Liver (tissue), 9 donors: Measurements from ENCODE around the gene SYT8. TPM values are rescaled to one million over a fixed set of nuclear protein-coding genes. Genes with fewer than 3 reads are reported as not detected.

Experiments used
- DNase-seq: peaks from one replicate; pipeline ENCODE4 v3.0.0-alpha.2; 2017; ENCODE audit warnings: low spot score
- H3K27ac ChIP-seq, 2 donors: one replicate each; pipeline ENCODE4 v1.7.0; 2013; ENCODE audit warnings: inconsistent platforms in 2 of 2, low read length in 2 of 2, control low read depth in 1 of 2, low read depth in 1 of 2, mild to moderate bottlenecking in 1 of 2
- H3K27me3 ChIP-seq, 4 donors: one replicate each; pipeline versions ENCODE4 v1.6.1 to v1.7.0; 2013; ENCODE audit warnings: low read length in 3 of 4, inconsistent platforms in 1 of 4, mild to moderate bottlenecking in 1 of 4, moderate library complexity in 1 of 4; ENCODE audit not compliant: control insufficient read depth in 4 of 4, insufficient read depth in 4 of 4
- H3K36me3 ChIP-seq, 4 donors: one replicate each; pipeline versions ENCODE4 v1.6.1 to v1.7.0; 2013; ENCODE audit warnings: low read length in 3 of 4, mild to moderate bottlenecking in 3 of 4, low read depth in 1 of 4, moderate library complexity in 1 of 4; ENCODE audit not compliant: control insufficient read depth in 4 of 4, insufficient read depth in 3 of 4
- H3K4me1 ChIP-seq, 4 donors: one replicate each; pipeline versions ENCODE4 v1.6.1 to v1.7.0; 2013; ENCODE audit warnings: low read length in 3 of 4, mild to moderate bottlenecking in 3 of 4, moderate library complexity in 1 of 4; ENCODE audit not compliant: control insufficient read depth in 4 of 4, insufficient read depth in 4 of 4
- H3K4me3 ChIP-seq, 3 donors: one replicate each; pipeline versions ENCODE4 v1.6.1 to v1.7.0; 2013; ENCODE audit warnings: low read length in 3 of 3, control low read depth in 1 of 3, low read depth in 1 of 3, mild to moderate bottlenecking in 1 of 3
- H3K9ac ChIP-seq, 2 donors: one replicate each; pipeline ENCODE4 v1.7.0; 2013; ENCODE audit warnings: low read length in 2 of 2, mild to moderate bottlenecking in 2 of 2, moderate library complexity in 2 of 2, control low read depth in 1 of 2, low read depth in 1 of 2
- H3K9me3 ChIP-seq, 4 donors: one replicate each; pipeline versions ENCODE4 v1.6.1 to v1.7.0; 2013; ENCODE audit warnings: low read length in 3 of 4; ENCODE audit not compliant: control insufficient read depth in 4 of 4
- EGR1 ChIP-seq, 2 donors: IDR thresholded peaks; 2 replicates each; pipeline ENCODE4 v1.6.1; 2016 to 2018; ENCODE audit warnings: antibody characterized with exemption in 2 of 2, low read depth in 2 of 2
- FOXA1 ChIP-seq: IDR thresholded peaks from 2 replicates; pipeline ENCODE4 v1.6.1; 2016; ENCODE audit warnings: antibody characterized with exemption
- HNF4A ChIP-seq, 2 donors: conservative IDR thresholded peaks; 2 replicates each; pipeline ENCODE4 v1.6.1; 2016; ENCODE audit warnings: antibody characterized with exemption in 2 of 2, mild to moderate bottlenecking in 2 of 2
- RXRA ChIP-seq, 2 donors: IDR thresholded peaks; 2 replicates each; pipeline ENCODE4 v1.6.1; 2017 to 2018; ENCODE audit warnings: antibody characterized with exemption in 2 of 2, mild to moderate bottlenecking in 1 of 2
- SP1 ChIP-seq: IDR thresholded peaks from 2 replicates; pipeline ENCODE4 v1.6.1; 2018; ENCODE audit warnings: antibody characterized with exemption, mild to moderate bottlenecking
- TAF1 ChIP-seq: conservative IDR thresholded peaks from 2 replicates; pipeline ENCODE4 v1.6.1; 2016; ENCODE audit warnings: antibody characterized with exemption, mild to moderate bottlenecking
- YY1 ChIP-seq: IDR thresholded peaks from 2 replicates; pipeline ENCODE4 v1.6.1; 2016; ENCODE audit warnings: antibody characterized with exemption, mild to moderate bottlenecking
- WGBS: extraction: QIAGEN DNeasy Blood & Tissue Kit; methylation state at CpG from one replicate; pipeline ENCODE4 v1.1.7; 2013; 5-methylcytosine and 5-hydroxymethylcytosine counted together
- polyA plus RNA-seq, 2 donors: library from polyadenylated mRNA; stranded (reverse) in 1 of 2; unstranded in 1 of 2; fragments of 200-250 nt in 1 of 2; fragments of >200 nt in 1 of 2; fragmentation: Nextera tagmentation in 1 of 2; extraction: Ambion mirVana in 1 of 2; gene quantifications; one replicate each; pipeline versions ENCODE4 v1.2.1 to v1.2.3, GENCODE V29; 2013 to 2015
- total RNA-seq, 2 donors: library from RNA; depleted of rRNA; stranded (reverse); fragments of >200 nt; gene quantifications; one replicate each; pipeline ENCODE4 v1.2.3, GENCODE V29; 2014
- TF ChIP-seq, protein P1 (sequence below): fragments of 150-350 bp; IDR thresholded peaks from 2 replicates; pipeline ENCODE4 v1.5.1; 2017; ENCODE audit warnings: improper control_type of control experiment, low read depth, low read length; ENCODE audit not compliant: missing input control
- TF ChIP-seq, protein P2 (sequence below): IDR thresholded peaks from 2 replicates; pipeline ENCODE4 v1.6.1; 2016; ENCODE audit warnings: antibody characterized with exemption
- TF ChIP-seq, protein P3 (sequence below): IDR thresholded peaks from 2 replicates; pipeline ENCODE4 v1.6.1; 2016; ENCODE audit warnings: antibody characterized with exemption, mild to moderate bottlenecking
- TF ChIP-seq, protein P4 (sequence below): IDR thresholded peaks from 2 replicates; pipeline ENCODE4 v1.6.1; 2016; ENCODE audit warnings: antibody characterized with exemption
- TF ChIP-seq, protein P5 (sequence below): IDR thresholded peaks from 2 replicates; pipeline ENCODE4 v1.6.1; 2016; ENCODE audit warnings: antibody characterized with exemption
- donor health status: healthy.
- donor health status: healthy.
- donor health status: healthy.
- donor health status: healthy.
- donor health status: healthy.

SYT8 gene
- total and polyA plus RNA-seq, 4 donors: 0.17 to 0.99 (median 0.35) TPM

DNA sequence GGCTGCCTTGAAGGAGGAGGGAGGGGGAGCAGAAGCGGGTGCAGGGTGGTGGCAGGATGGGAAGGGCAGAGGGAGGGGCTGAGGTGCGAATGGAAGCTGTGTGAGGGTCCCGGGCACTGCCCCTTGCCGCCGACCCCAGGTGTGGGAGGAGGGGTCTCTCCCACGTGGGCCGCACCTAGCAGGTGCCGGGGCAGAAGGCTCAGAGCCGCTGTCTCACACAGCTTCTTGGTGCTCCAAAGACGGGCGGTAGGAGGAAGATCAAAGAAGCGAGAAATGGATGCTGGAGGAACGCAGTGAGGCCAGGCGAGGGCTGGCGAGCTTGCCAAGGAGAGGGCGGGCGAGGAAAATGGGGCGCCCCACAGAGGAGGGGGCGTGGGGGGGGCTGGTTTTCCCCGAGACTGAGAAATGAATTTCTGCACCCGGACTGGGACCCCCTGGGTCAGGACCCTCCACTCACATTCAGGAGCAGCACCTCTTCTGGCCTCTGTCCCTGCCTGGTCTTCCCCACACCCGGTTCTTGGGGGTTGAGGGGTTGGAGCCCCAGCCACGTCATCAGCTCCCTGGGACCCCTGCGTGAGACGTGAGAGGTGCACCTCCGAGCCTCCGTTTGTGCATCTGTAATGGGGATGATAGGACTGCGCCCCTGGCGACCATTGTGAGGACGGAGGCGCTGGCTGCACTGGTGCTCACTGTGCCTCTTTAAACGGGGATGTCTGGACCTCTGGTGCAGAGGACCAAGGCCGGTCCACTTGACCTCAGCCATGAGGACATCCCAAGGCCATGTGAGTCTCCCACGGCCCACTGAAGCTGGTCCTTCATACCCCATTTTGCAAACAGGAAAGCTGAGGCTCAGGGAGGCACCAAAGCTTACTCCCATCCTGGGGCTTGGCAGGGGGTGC, 34.9 kb downstream of the SYT8 start:
- Histone ChIP-seq H3K27ac (no peak overlapping the region), H3K9ac (no peak overlapping the region)
- DNase-seq: no peak

DNA sequence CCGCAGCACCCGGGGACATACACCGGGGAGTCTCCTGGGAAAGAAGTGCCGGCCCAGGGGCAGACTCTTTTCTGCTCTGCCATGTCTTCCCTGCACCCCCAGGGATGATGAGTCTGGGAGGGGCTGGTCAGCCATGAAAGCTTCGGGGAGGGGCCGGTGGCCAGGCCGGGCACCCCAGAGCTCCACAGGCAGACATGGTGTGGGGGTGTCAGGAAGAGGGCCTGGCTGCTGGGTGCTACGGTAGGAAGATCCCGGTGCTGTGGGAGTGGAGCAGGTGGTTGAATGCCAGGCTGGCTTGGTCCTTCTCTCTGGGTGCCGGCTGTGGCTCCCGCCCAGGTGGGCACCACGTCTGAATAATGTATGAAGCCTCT, 35.5 kb downstream of the SYT8 start:
- Histone ChIP-seq H3K36me3 (no peaks in the 10 kb centered on the region), H3K4me1 (peaks cover 0 to 6% (median 0%) of the 10 kb centered on the region in 4 donors), H3K9ac (no peak overlapping the region), H3K4me3 (no peak overlapping the region), H3K27ac (peak overlapping the region in 1 of 2 donors; percentile 41), H3K9me3 (no peaks in the 10 kb centered on the region), H3K27me3 (peaks cover 0 to 3% (median 0%) of the 10 kb centered on the region in 4 donors)
- no peak for DNase-seq
- WGBS: 72% methylated on average over 12 of the region's 12 CpGs
- TF ChIP-seq, protein P1, sequence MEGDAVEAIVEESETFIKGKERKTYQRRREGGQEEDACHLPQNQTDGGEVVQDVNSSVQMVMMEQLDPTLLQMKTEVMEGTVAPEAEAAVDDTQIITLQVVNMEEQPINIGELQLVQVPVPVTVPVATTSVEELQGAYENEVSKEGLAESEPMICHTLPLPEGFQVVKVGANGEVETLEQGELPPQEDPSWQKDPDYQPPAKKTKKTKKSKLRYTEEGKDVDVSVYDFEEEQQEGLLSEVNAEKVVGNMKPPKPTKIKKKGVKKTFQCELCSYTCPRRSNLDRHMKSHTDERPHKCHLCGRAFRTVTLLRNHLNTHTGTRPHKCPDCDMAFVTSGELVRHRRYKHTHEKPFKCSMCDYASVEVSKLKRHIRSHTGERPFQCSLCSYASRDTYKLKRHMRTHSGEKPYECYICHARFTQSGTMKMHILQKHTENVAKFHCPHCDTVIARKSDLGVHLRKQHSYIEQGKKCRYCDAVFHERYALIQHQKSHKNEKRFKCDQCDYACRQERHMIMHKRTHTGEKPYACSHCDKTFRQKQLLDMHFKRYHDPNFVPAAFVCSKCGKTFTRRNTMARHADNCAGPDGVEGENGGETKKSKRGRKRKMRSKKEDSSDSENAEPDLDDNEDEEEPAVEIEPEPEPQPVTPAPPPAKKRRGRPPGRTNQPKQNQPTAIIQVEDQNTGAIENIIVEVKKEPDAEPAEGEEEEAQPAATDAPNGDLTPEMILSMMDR: no peak
- TF ChIP-seq, protein P2, sequence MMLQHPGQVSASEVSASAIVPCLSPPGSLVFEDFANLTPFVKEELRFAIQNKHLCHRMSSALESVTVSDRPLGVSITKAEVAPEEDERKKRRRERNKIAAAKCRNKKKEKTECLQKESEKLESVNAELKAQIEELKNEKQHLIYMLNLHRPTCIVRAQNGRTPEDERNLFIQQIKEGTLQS: no peak
- TF ChIP-seq, protein P3, sequence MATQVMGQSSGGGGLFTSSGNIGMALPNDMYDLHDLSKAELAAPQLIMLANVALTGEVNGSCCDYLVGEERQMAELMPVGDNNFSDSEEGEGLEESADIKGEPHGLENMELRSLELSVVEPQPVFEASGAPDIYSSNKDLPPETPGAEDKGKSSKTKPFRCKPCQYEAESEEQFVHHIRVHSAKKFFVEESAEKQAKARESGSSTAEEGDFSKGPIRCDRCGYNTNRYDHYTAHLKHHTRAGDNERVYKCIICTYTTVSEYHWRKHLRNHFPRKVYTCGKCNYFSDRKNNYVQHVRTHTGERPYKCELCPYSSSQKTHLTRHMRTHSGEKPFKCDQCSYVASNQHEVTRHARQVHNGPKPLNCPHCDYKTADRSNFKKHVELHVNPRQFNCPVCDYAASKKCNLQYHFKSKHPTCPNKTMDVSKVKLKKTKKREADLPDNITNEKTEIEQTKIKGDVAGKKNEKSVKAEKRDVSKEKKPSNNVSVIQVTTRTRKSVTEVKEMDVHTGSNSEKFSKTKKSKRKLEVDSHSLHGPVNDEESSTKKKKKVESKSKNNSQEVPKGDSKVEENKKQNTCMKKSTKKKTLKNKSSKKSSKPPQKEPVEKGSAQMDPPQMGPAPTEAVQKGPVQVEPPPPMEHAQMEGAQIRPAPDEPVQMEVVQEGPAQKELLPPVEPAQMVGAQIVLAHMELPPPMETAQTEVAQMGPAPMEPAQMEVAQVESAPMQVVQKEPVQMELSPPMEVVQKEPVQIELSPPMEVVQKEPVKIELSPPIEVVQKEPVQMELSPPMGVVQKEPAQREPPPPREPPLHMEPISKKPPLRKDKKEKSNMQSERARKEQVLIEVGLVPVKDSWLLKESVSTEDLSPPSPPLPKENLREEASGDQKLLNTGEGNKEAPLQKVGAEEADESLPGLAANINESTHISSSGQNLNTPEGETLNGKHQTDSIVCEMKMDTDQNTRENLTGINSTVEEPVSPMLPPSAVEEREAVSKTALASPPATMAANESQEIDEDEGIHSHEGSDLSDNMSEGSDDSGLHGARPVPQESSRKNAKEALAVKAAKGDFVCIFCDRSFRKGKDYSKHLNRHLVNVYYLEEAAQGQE: no peak
- TF ChIP-seq EGR1 (IDR thresholded peaks at IDR 0.05; ENCODE audit: low read depth in 2 of 2): no peak
- TF ChIP-seq, protein P4, sequence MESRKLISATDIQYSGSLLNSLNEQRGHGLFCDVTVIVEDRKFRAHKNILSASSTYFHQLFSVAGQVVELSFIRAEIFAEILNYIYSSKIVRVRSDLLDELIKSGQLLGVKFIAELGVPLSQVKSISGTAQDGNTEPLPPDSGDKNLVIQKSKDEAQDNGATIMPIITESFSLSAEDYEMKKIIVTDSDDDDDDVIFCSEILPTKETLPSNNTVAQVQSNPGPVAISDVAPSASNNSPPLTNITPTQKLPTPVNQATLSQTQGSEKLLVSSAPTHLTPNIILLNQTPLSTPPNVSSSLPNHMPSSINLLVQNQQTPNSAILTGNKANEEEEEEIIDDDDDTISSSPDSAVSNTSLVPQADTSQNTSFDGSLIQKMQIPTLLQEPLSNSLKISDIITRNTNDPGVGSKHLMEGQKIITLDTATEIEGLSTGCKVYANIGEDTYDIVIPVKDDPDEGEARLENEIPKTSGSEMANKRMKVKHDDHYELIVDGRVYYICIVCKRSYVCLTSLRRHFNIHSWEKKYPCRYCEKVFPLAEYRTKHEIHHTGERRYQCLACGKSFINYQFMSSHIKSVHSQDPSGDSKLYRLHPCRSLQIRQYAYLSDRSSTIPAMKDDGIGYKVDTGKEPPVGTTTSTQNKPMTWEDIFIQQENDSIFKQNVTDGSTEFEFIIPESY: no peak

More for the DNA sequence above, 34.9 kb downstream of the SYT8 start:
- H3K4me1 ChIP-seq: peaks cover 0 to 6% (median 2%) of the 10 kb centered on the region in 4 donors
- no peaks in the 10 kb centered on the region for H3K9me3 ChIP-seq
- WGBS: 55% methylated on average over 34 of the region's 34 CpGs
- TF ChIP-seq FOXA1 (no peak), HNF4A (conservative IDR thresholded peaks at IDR 0.05) (no peak), EGR1 (IDR thresholded peaks at IDR 0.05; ENCODE audit: low read depth in 2 of 2) (no peak), YY1 (no peak), SP1 (no peak), RXRA (IDR thresholded peaks at IDR 0.05) (no peak), TAF1 (no peak)
- TF ChIP-seq, protein P2: no peak
- TF ChIP-seq, protein P5, sequence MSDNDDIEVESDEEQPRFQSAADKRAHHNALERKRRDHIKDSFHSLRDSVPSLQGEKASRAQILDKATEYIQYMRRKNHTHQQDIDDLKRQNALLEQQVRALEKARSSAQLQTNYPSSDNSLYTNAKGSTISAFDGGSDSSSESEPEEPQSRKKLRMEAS: no peak
- TF ChIP-seq, protein P3: no peak
- peaks cover 0 to 3% (median 0%) of the 10 kb centered on the region in 4 donors for H3K27me3 ChIP-seq
- no peaks in the 10 kb centered on the region for H3K36me3 ChIP-seq
- no peak overlapping the region for H3K4me3 ChIP-seq
